IMR-90 (cell line): ENCODE measurements around the gene TRIM33. TPM values are rescaled to one million over a fixed set of nuclear protein-coding genes. Genes with fewer than 3 reads are reported as not detected.

ENCODE experiments used
- ATAC-seq: fragments of 200-7000 bp; cut with Tn5 transposase; 2 replicates; pipeline ENCODE4 v1.9.1; 2020; ENCODE audit warnings: low read depth, mild to moderate bottlenecking, moderate library complexity
- BruUV-seq: library from RNA; stranded (reverse); fragments of 400-500 nt; replicated peaks from 2 replicates; lab custom pipeline; 2021; lab: Mats Ljungman, UMichigan
- CTCF ChIA-PET: fragments of 300-600 bp; formaldehyde crosslinking; extraction: SDS; loops from one replicate; lab custom pipeline; 2021; ENCODE audit warnings: antibody characterized with exemption; lab: Yijun Ruan, JAX
- POLR2A ChIA-PET: fragments of 300-600 bp; sonication (Branson Sonifier 250); formaldehyde crosslinking; loops from one replicate; lab custom pipeline; 2022; ENCODE audit warnings: antibody characterized with exemption; ENCODE audit not compliant: unreplicated experiment; lab: Charles Lee
- DNase-seq: peaks from one replicate; pipeline ENCODE4 v3.0.0; 2013
- H2AFZ ChIP-seq: replicated peaks from 2 replicates; pipeline ENCODE3; 2013; ENCODE audit warnings: low read length, mild to moderate bottlenecking; ENCODE audit not compliant: poor library complexity
- H2AK5ac ChIP-seq: 2 replicates; pipeline ENCODE4 v1.6.1; 2013; ENCODE audit warnings: low read depth, low read length, inconsistent platforms
- H2AK9ac ChIP-seq: replicated peaks from 2 replicates; pipeline ENCODE3; 2013; ENCODE audit warnings: mild to moderate bottlenecking, low read depth, low read length, moderate library complexity; ENCODE audit not compliant: poor library complexity
- H2BK120ac ChIP-seq: 2 replicates; pipeline ENCODE4 v1.6.1; 2013; ENCODE audit warnings: low read depth, low read length, inconsistent platforms
- H2BK15ac ChIP-seq: 3 replicates; pipeline ENCODE4 v1.6.1; 2013; ENCODE audit warnings: low read depth, low read length, inconsistent platforms
- H2BK20ac ChIP-seq: 2 replicates; pipeline ENCODE4 v1.6.1; 2013; ENCODE audit warnings: low read depth, mild to moderate bottlenecking, inconsistent platforms, low read length, moderate library complexity
- H2BK5ac ChIP-seq: 2 replicates; pipeline ENCODE4 v1.6.1; 2013; ENCODE audit warnings: mild to moderate bottlenecking, low read depth, low read length, inconsistent platforms; ENCODE audit not compliant: poor library complexity, severe bottlenecking
- H3K14ac ChIP-seq: replicated peaks from 2 replicates; pipeline ENCODE4 v1.6.1; 2013; ENCODE audit warnings: low read depth, low read length, inconsistent platforms
- H3K18ac ChIP-seq: 2 replicates; pipeline ENCODE4 v1.6.1; 2013; ENCODE audit warnings: low read depth, low read length, control low read depth
- H3K23ac ChIP-seq: 2 replicates; pipeline ENCODE4 v1.6.1; 2013; ENCODE audit warnings: low read depth, low read length, inconsistent platforms
- H3K27ac ChIP-seq: 2 replicates; pipeline ENCODE4 v1.5.1; 2013; ENCODE audit warnings: mild to moderate bottlenecking, control low read depth, low read length; ENCODE audit not compliant: insufficient read depth
- H3K27me3 ChIP-seq: 2 replicates; pipeline ENCODE4 v1.6.1; 2013; ENCODE audit warnings: low read length; ENCODE audit not compliant: control insufficient read depth, insufficient read depth
- H3K36me3 ChIP-seq: 2 replicates; pipeline ENCODE4 v1.6.1; 2013; ENCODE audit warnings: low read length, mixed read lengths; ENCODE audit not compliant: control insufficient read depth, insufficient read depth
- H3K4ac ChIP-seq: 2 replicates; pipeline ENCODE4 v1.6.1; 2013; ENCODE audit warnings: low read depth, low read length, inconsistent platforms
- H3K4me1 ChIP-seq: 2 replicates; pipeline ENCODE4 v1.6.1; 2013; ENCODE audit warnings: low read length, mixed read lengths; ENCODE audit not compliant: control insufficient read depth, insufficient read depth
- H3K4me2 ChIP-seq: 2 replicates; pipeline ENCODE4 v1.6.1; 2013; ENCODE audit warnings: low read depth, mild to moderate bottlenecking, control low read depth, low read length, moderate library complexity
- H3K4me3 ChIP-seq: 2 replicates; pipeline ENCODE4 v1.5.1; 2013; ENCODE audit warnings: low read depth, mild to moderate bottlenecking, control low read depth, low read length, moderate library complexity; ENCODE audit not compliant: insufficient read depth
- H3K56ac ChIP-seq: 2 replicates; pipeline ENCODE4 v1.6.1; 2013; ENCODE audit warnings: low read length, inconsistent platforms; ENCODE audit not compliant: insufficient read depth; ENCODE audit errors: extremely low read depth
- H3K79me1 ChIP-seq, 2 experiments: 2 replicates each; pipeline ENCODE4 v1.6.1; 2013; ENCODE audit warnings: low read length in 2 of 2, inconsistent platforms in 1 of 2, low read depth in 1 of 2
- H3K9ac ChIP-seq: 2 replicates; pipeline ENCODE4 v1.6.1; 2013; ENCODE audit warnings: low read depth, low read length, control low read depth
- H3K9me1 ChIP-seq: 2 replicates; pipeline ENCODE4 v1.6.1; 2013; ENCODE audit warnings: low read length, inconsistent platforms; ENCODE audit not compliant: insufficient read depth
- H3K9me3 ChIP-seq: 2 replicates; pipeline ENCODE4 v1.6.1; 2013; ENCODE audit warnings: low read length; ENCODE audit not compliant: control insufficient read depth, insufficient read depth
- H4K20me1 ChIP-seq: 2 replicates; pipeline ENCODE4 v1.6.1; 2013; ENCODE audit warnings: low read length, inconsistent platforms; ENCODE audit not compliant: insufficient read depth
- H4K5ac ChIP-seq: 2 replicates; pipeline ENCODE4 v1.6.1; 2013; ENCODE audit warnings: mild to moderate bottlenecking, low read depth, low read length, control low read depth
- H4K8ac ChIP-seq, 2 experiments: 2 replicates each; pipeline ENCODE4 v1.6.1; 2013; ENCODE audit warnings: low read depth in 2 of 2, low read length in 2 of 2, control low read depth in 1 of 2, inconsistent platforms in 1 of 2
- H4K91ac ChIP-seq: 2 replicates; pipeline ENCODE4 v1.6.1; 2013; ENCODE audit warnings: low read depth, low read length, inconsistent platforms; ENCODE audit not compliant: insufficient read depth
- CHD1 ChIP-seq: IDR thresholded peaks from 2 replicates; pipeline ENCODE4 v1.6.1; 2012; ENCODE audit warnings: low read depth, low read length, improper control_type of control experiment
- MAFK ChIP-seq: IDR thresholded peaks from 2 replicates; pipeline ENCODE4 v1.6.1; 2012; ENCODE audit warnings: low read depth, low read length, improper control_type of control experiment
- MXI1 ChIP-seq: IDR thresholded peaks from 2 replicates; pipeline ENCODE4 v1.6.1; 2012; ENCODE audit warnings: low read depth, mild to moderate bottlenecking, low read length, moderate library complexity, borderline replicate concordance
- NFE2L2 ChIP-seq: fragments of 150-350 bp; IDR thresholded peaks from 2 replicates; pipeline ENCODE4 v1.6.1; 2016; ENCODE audit warnings: low read depth, mild to moderate bottlenecking, low read length
- POLR2A ChIP-seq: IDR thresholded peaks from 2 replicates; pipeline ENCODE4 v1.6.1; 2012; ENCODE audit warnings: mild to moderate bottlenecking, low read depth, low read length
- RAD21 ChIP-seq: IDR thresholded peaks from 2 replicates; pipeline ENCODE4 v1.6.1; 2012; ENCODE audit warnings: low read length, improper control_type of control experiment
- RCOR1 ChIP-seq: IDR thresholded peaks from 2 replicates; pipeline ENCODE4 v1.6.1; 2012; ENCODE audit warnings: mild to moderate bottlenecking, low read length, improper control_type of control experiment; ENCODE audit not compliant: insufficient replicate concordance
- RFX5 ChIP-seq: IDR thresholded peaks from 2 replicates; pipeline ENCODE4 v1.8.0; 2012; ENCODE audit warnings: low read depth, mild to moderate bottlenecking, low read length, moderate library complexity
- WGBS, 2 experiments: methylation state at CpG; one replicate each; pipeline versions ENCODE4 v1.1.5 to v1.1.7; 2013; ENCODE audit warnings: missing lambda C conversion rate in 2 of 2; ENCODE audit not compliant: insufficient read length in 1 of 2; ENCODE audit errors: extremely low coverage in 2 of 2; 5-methylcytosine and 5-hydroxymethylcytosine counted together
- dilution Hi-C: fragments of 300-500 bp; cut with HindIII; formaldehyde crosslinking; loops from one replicate; pipeline ENCODE4 v1.14.3; 2018; ENCODE audit warnings: low sequenced_read_pairs; ENCODE audit not compliant: unreplicated experiment
- in situ Hi-C: fragments of 300-500 bp; cut with MboI; formaldehyde crosslinking; loops from 3 replicates; pipeline ENCODE4 v1.14.3; 2019; ENCODE audit warnings: low sequenced_read_pairs, inconsistent platforms, mixed read lengths
- intact Hi-C: fragments of 100-400 bp; cut with micrococcal nuclease; formaldehyde crosslinking; loops from 2 replicates; pipeline ENCODE4 v1.10.0; 2022
- polyA plus RNA-seq, 3 experiments: library from polyadenylated mRNA; depleted of rRNA; stranded (reverse); fragments of >200 nt; gene quantifications; 2 replicates each; pipeline ENCODE4 v1.2.3, GENCODE V29; 2012; ENCODE audit warnings: low replicate concordance in 1 of 3
- total RNA-seq: library from RNA; depleted of rRNA; stranded (reverse); fragments of >200 nt; gene quantifications from 2 replicates; pipeline ENCODE4 v1.2.3, GENCODE V29; 2012
- TF ChIP-seq, protein P1 (sequence below): fragments of 150-350 bp; IDR thresholded peaks from 2 replicates; pipeline ENCODE4 v1.6.1; 2017; ENCODE audit warnings: mild to moderate bottlenecking, antibody characterized with exemption, low read length, low read depth

Gene TRIM33
- total and polyA plus RNA-seq, 2 of the 4 experiments (the other 2 are of a cell fraction), result 9.5 to 40.1 TPM

DNA sequence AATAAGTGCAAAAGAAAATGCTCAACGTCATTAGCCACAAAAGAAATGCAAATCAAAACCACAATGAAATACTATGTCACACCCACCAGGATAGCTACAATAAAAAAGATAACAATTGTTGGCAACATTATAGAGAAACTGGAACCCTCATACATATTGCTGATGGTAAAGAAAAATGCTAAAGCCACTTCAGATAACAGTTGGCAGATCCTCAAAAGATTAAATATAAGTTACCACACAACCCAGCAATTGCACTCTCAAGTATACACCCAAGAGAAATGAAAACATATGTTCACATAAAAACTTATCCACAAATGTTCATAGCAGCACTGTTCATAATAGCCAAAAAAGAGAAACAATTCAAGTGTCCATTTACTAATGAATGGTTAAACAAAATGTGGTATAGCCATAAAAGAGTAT, 20.7 kb downstream of the TRIM33 start:
- H3K4me1 ChIP-seq, result no peaks in the 10 kb centered on the region; the same call in 1 of the 2 replicates
- H2BK15ac ChIP-seq, result no peak overlapping the region
- H3K4me3 ChIP-seq, result no peak overlapping the region
- in situ Hi-C loops (no loop called here), intact Hi-C loops (no loop called here), dilution Hi-C loops (no loop called here)
- H2BK5ac ChIP-seq, result no peak overlapping the region
- ChIA-PET POLR2A (no interaction called here), CTCF (no interaction called here)
- H3K56ac ChIP-seq, result no peak overlapping the region
- no peak overlapping the region for H2BK20ac ChIP-seq
- DNase-seq, result no peak
- H4K8ac ChIP-seq, result no peak overlapping the region
- no peaks in the 10 kb centered on the region for H3K36me3 ChIP-seq
- H3K18ac ChIP-seq, result no peak overlapping the region
- peaks cover 36% of the 10 kb centered on the region for H4K20me1 ChIP-seq
- H3K79me1 ChIP-seq, result peaks cover 23 to 50% of the 10 kb centered on the region in 2 experiments
- ATAC-seq, result no peak
- H3K9me1 ChIP-seq, result no peaks in the 10 kb centered on the region
- H3K14ac ChIP-seq, result no peak overlapping the region
- H2BK120ac ChIP-seq, result no peak overlapping the region
- H2AFZ ChIP-seq, result no peak overlapping the region
- WGBS, 2 experiments, result no CpG with 5 or more reads among the region's 1 CpG
- no TSS peak for BruUV-seq
- TF ChIP-seq POLR2A (no peak), MXI1 (no peak), CHD1 (no peak), RCOR1 (no peak), MAFK (no peak), RAD21 (no peak), NFE2L2 (no peak), RFX5 (no peak)
- TF ChIP-seq, protein P1, sequence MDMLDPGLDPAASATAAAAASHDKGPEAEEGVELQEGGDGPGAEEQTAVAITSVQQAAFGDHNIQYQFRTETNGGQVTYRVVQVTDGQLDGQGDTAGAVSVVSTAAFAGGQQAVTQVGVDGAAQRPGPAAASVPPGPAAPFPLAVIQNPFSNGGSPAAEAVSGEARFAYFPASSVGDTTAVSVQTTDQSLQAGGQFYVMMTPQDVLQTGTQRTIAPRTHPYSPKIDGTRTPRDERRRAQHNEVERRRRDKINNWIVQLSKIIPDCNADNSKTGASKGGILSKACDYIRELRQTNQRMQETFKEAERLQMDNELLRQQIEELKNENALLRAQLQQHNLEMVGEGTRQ, result no peak
- no peaks in the 10 kb centered on the region for H3K27me3 ChIP-seq
- H2AK9ac ChIP-seq, result no peak overlapping the region
- no peaks in the 10 kb centered on the region for H3K9me3 ChIP-seq
- H2AK5ac ChIP-seq, result no peak overlapping the region
- no peak overlapping the region for H3K27ac ChIP-seq
- H3K23ac ChIP-seq, result no peak overlapping the region
- no peak overlapping the region for H3K4ac ChIP-seq
- H4K5ac ChIP-seq, result no peak overlapping the region
- no peak overlapping the region for H3K4me2 ChIP-seq
- no peak overlapping the region for H3K9ac ChIP-seq
- no peak overlapping the region for H4K91ac ChIP-seq
